MCF 10A (cell line): ENCODE results near the gene SHPK. TPM values are rescaled to one million over a fixed set of nuclear protein-coding genes. Genes with fewer than 3 reads are reported as not detected.

Experiments
- BruUV-seq: library from RNA; stranded (reverse); fragments of 400-500 nt; replicated peaks from 2 replicates; lab custom pipeline; 2021; lab: Mats Ljungman, UMichigan
- CTCF ChIA-PET: fragments of 300-600 bp; sonication (Branson Sonifier 250); formaldehyde crosslinking; extraction: SDS; loops from one replicate; lab custom pipeline; 2021; ENCODE audit warnings: antibody characterized with exemption, inconsistent platforms; lab: Yijun Ruan, JAX
- POLR2A ChIA-PET: fragments of 300-600, 350-650 bp; sonication (Branson Sonifier 250); formaldehyde crosslinking; extraction: SDS; loops from one replicate; lab custom pipeline; 2020; ENCODE audit warnings: antibody characterized with exemption, inconsistent platforms; lab: Yijun Ruan, JAX
- DNase-seq: peaks from one replicate; pipeline ENCODE4 v3.0.0-alpha.2; 2018; ENCODE audit not compliant: unreplicated experiment
- H3K27ac Mint-ChIP-seq: one replicate; pipeline ENCODE4 v1.8.0; 2022; ENCODE audit warnings: mild to moderate bottlenecking, low read depth, mixed read lengths; ENCODE audit not compliant: unreplicated experiment
- H3K27me3 Mint-ChIP-seq: one replicate; pipeline ENCODE4 v1.8.0; 2022; ENCODE audit warnings: mixed read lengths; ENCODE audit not compliant: insufficient read depth, unreplicated experiment
- H3K36me3 Mint-ChIP-seq: one replicate; pipeline ENCODE4 v1.8.0; 2022; ENCODE audit warnings: mild to moderate bottlenecking, moderate library complexity, mixed read lengths; ENCODE audit not compliant: insufficient read depth, unreplicated experiment
- H3K4me1 Mint-ChIP-seq: one replicate; pipeline ENCODE4 v1.8.0; 2022; ENCODE audit warnings: mixed read lengths; ENCODE audit not compliant: insufficient read depth, unreplicated experiment
- H3K4me3 Mint-ChIP-seq: one replicate; pipeline ENCODE4 v1.8.0; 2022; ENCODE audit warnings: mild to moderate bottlenecking, moderate library complexity, mixed read lengths; ENCODE audit not compliant: unreplicated experiment
- H3K9me3 Mint-ChIP-seq: one replicate; pipeline ENCODE4 v1.8.0; 2022; ENCODE audit warnings: mixed read lengths; ENCODE audit not compliant: unreplicated experiment
- CTCF ChIP-seq: fragments of 200-600 bp; IDR thresholded peaks from one replicate; pipeline ENCODE4 v1.8.0; 2022; ENCODE audit warnings: antibody characterized with exemption, mild to moderate bottlenecking; ENCODE audit not compliant: unreplicated experiment
- intact Hi-C: fragments of 100-400 bp; cut with micrococcal nuclease; formaldehyde crosslinking; loops from 2 replicates; pipeline ENCODE4 v1.14.1; 2022
- total RNA-seq: library from RNA; stranded (reverse); gene quantifications from 2 replicates; pipeline ENCODE4 v1.2.3, GENCODE V29; 2022

Gene SHPK
- total RNA-seq, 1 experiment from 2014 or later = 6.3 TPM

DNA sequence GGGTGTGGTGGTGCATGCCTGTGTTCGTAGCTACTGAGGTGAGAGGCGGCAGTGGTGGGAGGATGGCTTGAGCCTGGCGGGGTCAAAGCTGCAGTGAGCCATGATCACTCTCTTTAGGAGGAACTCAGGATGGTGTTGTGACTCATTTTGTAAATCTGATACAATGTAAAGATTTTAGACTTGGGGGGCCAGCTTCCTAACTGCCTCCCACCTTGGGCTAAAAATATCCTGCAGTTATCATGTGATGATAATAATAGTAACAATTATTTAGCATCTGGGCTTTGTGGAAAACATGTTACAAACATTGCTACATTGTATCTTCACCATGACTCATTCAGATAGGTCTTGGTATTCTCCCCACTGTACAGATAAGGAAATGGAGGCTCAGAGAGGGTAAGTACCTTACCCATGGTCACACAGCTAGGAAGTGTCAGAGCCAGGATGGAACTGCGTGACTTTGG, 7.9 kb upstream of the SHPK start:
- CTCF ChIA-PET = interaction anchor here (0.8 to 2.5 kb wide), 3 partner anchors 42 to 671 kb away, joined by 3 to 14 read pairs (median 3); no protein-coding TSS in a partner anchor
- Mint-ChIP-seq H3K36me3 (peaks cover 29% of the 10 kb centered on the region), H3K9me3 (no peaks in the 10 kb centered on the region), H3K4me1 (no peaks in the 10 kb centered on the region), H3K27me3 (no peaks in the 10 kb centered on the region), H3K4me3 (no peak overlapping the region), H3K27ac (no peak overlapping the region)
- BruUV-seq = no TSS peak
- POLR2A ChIA-PET = interaction anchor here (0.7 to 2.1 kb wide), 2 partner anchors 23 to 609 kb away, joined by 3 to 6 read pairs; no protein-coding TSS in a partner anchor
- intact Hi-C loops = no loop called here
- no peak for DNase-seq
- no peak for TF ChIP-seq CTCF

GRCh38 chr17:3641717-3642486, 5.9 kb upstream of the SHPK start:
- DNase-seq = no peak
- H3K4me3 Mint-ChIP-seq = no peak overlapping the region
- peaks cover 9% of the 10 kb centered on the region for H3K4me1 Mint-ChIP-seq
- no peaks in the 10 kb centered on the region for H3K27me3 Mint-ChIP-seq
- H3K36me3 Mint-ChIP-seq = peaks cover 24% of the 10 kb centered on the region
- intact Hi-C loops = no loop called here
- H3K27ac Mint-ChIP-seq = no peak overlapping the region
- no TSS peak for BruUV-seq
- H3K9me3 Mint-ChIP-seq = no peaks in the 10 kb centered on the region
- POLR2A ChIA-PET = no interaction called here
- no peak for TF ChIP-seq CTCF
- CTCF ChIA-PET = no interaction called here

- intact Hi-C loops = no loop called here
- ChIA-PET POLR2A (interaction anchor here (1.3 kb wide), 1 partner anchor 19 kb away, joined by 3 read pairs; no protein-coding TSS in a partner anchor), CTCF (no interaction called here)
- no peak for TF ChIP-seq CTCF
- Mint-ChIP-seq H3K27ac (no peak overlapping the region), H3K4me1 (peaks cover 9% of the 10 kb centered on the region), H3K4me3 (no peak overlapping the region), H3K36me3 (peaks cover 24% of the 10 kb centered on the region), H3K9me3 (no peaks in the 10 kb centered on the region), H3K27me3 (no peaks in the 10 kb centered on the region)
- DNase-seq = no peak
- no TSS peak for BruUV-seq
Measured at GRCh38 chr17:3641014-3641413, 5.0 kb upstream of the SHPK start.

GRCh38 chr17:3639981-3640596, 4.0 kb upstream of the SHPK start:
- no peaks in the 10 kb centered on the region for H3K27me3 Mint-ChIP-seq
- intact Hi-C loops = loop anchor here (5.0 kb wide), 1 partner anchor 83 kb away; the partner anchor contains the start of gene TRPV3
- H3K4me1 Mint-ChIP-seq = peaks cover 9% of the 10 kb centered on the region
- no peak for TF ChIP-seq CTCF
- no peaks in the 10 kb centered on the region for H3K9me3 Mint-ChIP-seq
- CTCF ChIA-PET = no interaction called here
- no peak for DNase-seq
- no peak overlapping the region for H3K4me3 Mint-ChIP-seq
- no TSS peak for BruUV-seq
- H3K36me3 Mint-ChIP-seq = peaks cover 24% of the 10 kb centered on the region
- no peak overlapping the region for H3K27ac Mint-ChIP-seq
- POLR2A ChIA-PET = interaction anchor here (0.6 to 1.3 kb wide), 2 partner anchors 19 to 24 kb away, joined by 3 read pairs; no protein-coding TSS in a partner anchor
